T-helper 22 cell (primary cell): ENCODE results near the gene ZNF503.

Experiments
- DNase-seq: peaks from one replicate; pipeline ENCODE4 v3.0.0-alpha.2; 2020; ENCODE audit warnings: low read depth

The ZNF503 gene

GRCh38 chr10:75401569-75402485 is at the start of gene ZNF503:
Gene ZNF503 (minus strand): TSS chr10:75401764. CDS start chr10:75401419, 345 bp downstream.
- DNase-seq: no peak

DNA sequence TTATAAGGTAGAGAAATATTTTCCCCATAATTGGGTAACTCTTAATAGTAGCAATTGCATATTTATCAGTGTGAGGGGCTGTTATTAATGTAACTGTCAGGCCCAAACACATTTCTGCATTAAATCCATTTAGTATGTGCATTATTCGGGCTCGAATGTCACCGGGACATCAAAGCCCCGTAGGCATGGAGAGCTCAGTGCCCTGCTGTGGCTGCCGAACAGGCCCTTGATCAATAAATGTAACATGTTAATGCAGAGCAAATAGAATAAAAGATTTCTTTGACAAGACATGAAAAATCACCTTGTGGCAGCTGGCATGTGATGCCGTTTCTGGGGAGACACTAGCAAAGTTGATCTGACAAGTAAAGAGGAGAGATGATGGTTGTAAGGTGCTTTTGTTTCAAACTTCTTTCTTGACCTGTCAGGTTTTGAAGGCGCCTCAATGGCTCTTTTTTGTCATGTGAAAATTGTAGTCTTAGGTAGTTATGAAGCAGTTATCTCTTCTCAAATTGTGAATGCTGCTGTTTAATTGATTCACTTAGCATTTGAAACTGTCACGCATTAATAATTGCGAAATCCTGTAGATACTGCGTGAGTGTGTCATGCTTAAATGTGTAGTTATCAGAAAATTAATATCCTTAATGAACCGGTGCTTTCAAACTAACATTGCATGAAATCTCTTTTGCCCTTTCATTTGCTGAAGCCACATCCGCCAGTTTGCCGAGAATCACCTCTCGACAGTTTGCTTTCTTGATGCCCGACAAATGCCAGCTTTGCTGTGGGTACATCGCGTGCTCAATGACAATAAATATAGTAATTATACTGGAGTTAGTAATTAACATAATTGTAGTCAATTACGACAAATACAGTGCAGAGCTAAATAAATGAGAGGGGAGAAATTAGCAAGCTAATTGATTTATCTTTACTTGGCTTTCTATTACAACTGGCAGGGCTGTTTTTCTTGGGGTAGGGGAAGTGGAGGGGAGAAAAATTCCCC is 49.4 kb upstream of the ZNF503 start:
- DNase-seq: no peak

- DNase-seq: no peak
These were observed 48.5 kb upstream of the ZNF503 start for GRCh38 chr10:75450075-75450445.

- DNase-seq: no peak
These were observed 48.0 kb upstream of the ZNF503 start for GRCh38 chr10:75449382-75450074.

DNA sequence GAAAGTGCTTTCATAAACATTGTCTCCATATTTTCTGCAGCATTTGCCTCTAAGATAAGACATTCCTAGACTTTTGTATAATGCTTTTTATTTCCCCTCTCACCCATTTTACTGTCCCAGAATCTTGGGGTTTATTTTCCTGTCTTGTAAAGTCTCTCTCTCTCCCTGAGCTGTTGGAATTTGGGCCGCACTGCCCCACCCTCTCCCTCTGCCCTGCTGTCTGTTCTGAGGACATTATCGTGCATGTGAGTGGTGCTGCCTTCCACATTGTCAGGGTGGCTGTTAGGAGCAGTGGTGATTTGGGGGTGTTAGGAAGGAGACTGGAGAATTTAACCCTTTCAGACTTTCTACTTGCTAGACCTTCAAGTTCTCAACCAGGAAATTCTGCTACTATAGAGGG is 46.6 kb upstream of the ZNF503 start:
- no peak for DNase-seq

DNA sequence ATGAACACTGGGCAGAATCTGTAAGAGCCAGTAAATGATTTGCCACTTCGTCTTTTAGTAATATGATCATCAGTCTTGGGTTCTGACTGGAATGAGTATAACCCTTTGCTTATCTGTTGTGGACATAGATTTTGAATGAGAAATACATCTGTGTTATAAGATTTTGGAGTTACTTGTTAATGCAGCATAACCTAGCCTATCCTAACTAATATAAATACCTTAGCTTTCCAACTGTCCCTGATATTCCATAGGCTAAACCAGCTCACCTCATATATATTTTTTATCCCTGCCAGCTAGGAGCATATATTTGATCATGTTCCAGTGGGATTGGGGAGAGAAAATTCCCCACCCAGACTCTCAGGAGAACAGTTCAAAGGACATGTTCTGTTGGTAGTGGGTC is 44.9 kb upstream of the ZNF503 start:
- DNase-seq: no peak

GRCh38 chr10:75444781-75445386 is 43.3 kb upstream of the ZNF503 start:
- DNase-seq: no peak

GRCh38 chr10:75443362-75443761 is 41.8 kb upstream of the ZNF503 start:
- no peak for DNase-seq

GRCh38 chr10:75441682-75442081 is 40.1 kb upstream of the ZNF503 start:
- no peak for DNase-seq

GRCh38 chr10:75441196-75441595 is 39.6 kb upstream of the ZNF503 start:
- no peak for DNase-seq

GRCh38 chr10:75440271-75440793 is 38.8 kb upstream of the ZNF503 start:
- no peak for DNase-seq

GRCh38 chr10:75439811-75440210 is 38.2 kb upstream of the ZNF503 start:
- DNase-seq: no peak

GRCh38 chr10:75438275-75438674 is 36.7 kb upstream of the ZNF503 start:
- DNase-seq: no peak

DNA sequence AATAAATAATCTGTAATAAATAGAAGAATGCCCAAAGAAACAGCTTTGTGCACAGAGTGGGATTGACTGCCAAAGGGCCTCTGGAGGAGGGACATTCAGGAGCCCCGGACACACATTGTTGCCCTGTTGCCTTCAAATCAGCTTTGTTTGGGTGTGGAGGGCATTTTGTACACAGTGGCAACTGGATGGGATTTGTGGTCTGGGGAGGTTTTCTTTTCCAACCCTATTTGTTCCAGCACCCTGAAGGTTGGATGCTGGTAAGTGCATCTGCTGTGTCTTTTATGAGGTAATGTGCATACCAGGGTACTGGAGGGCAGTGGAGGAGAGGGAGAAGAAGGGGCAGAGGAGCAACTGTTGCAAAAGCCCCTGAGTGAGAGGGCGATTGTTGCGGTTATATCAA is 36.1 kb upstream of the ZNF503 start:
- no peak for DNase-seq

DNA sequence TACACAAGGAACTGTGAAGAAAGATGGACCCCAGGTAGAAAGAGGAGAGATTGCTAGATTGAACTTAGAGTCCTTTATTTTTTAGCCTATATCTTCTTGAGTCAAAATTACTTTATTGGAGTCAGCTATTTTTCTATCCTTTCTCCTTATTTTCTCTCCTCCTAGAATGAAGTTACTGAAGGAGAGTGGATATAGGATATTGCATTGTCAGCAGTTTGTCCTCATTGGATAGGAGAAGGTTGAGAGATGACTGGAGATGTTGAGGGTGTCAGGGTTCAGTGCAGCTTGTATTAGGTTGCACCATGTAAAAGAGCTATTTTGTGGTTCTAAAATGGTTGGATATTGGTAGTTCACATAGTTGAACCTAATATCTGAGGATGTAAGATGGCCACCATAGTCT is 35.3 kb upstream of the ZNF503 start:
- DNase-seq: no peak

- no peak for DNase-seq
These were observed 33.7 kb upstream of the ZNF503 start for GRCh38 chr10:75435291-75435690.

GRCh38 chr10:75434291-75434690 is 32.7 kb upstream of the ZNF503 start:
- DNase-seq: no peak

GRCh38 chr10:75433216-75433615 is 31.7 kb upstream of the ZNF503 start:
- DNase-seq: no peak

DNA sequence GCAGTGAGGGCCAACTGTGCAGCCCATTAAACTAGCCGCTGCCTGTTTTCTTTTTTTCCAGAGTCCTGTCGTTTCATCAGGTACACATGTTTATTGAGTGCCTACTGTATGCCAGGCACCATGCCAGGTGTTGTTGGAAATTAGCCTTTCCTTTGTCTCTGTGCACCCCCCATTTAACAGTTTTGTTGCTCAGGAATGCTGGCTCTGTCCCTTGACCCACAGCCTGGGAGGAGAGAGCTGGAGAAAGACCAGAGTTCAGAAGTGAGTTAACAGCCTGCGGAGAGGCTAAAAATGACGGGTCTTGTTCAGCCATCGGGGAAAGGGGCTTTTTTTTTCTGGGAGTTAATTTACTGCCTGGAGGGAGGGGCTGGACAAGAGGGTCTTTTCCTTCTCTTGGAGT is 31.2 kb upstream of the ZNF503 start:
- DNase-seq: no peak

DNA sequence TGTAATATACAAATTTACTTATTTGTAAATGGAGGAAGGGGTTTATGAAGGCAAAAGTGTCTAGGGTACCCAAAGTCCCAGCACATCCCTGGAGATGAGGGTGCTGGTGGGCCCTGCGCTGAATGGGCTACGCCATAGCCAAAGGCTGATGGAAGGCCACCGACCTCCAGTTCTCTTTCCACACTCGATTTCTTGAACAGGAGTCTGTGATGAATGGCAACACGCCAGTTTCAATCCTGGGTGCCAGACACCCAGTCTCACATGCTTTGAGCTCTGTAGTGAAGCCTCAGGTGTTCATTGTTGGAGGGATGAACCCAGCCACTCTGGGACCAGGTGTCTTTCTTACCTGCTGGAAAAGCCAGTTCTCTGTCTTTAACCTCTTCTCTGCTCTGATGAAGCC is 30.6 kb upstream of the ZNF503 start:
- DNase-seq: no peak
